Measurements from ENCODE around the gene TNFAIP1. TPM values are rescaled to one million over a fixed set of nuclear protein-coding genes. Genes with fewer than 3 reads are reported as not detected.

The TNFAIP1 gene
- total RNA-seq, 2 donors from 2014 or later: 15.2 to 15.8 TPM

- Histone ChIP-seq H3K4me1 (peaks cover 4% of the 10 kb centered on the region), H3K4me3 (no peak overlapping the region), H3K9me3 (no peaks in the 10 kb centered on the region), H3K36me3 (replicated peaks in 1 of 2; ENCODE audit: insufficient read depth in 1 of 2, low read depth in 2 of 2) (peaks cover 0 to 33% of the 10 kb centered on the region in 2 donors), H3K27me3 (no peaks in the 10 kb centered on the region), H3K27ac (no peak overlapping the region)
- 50 to 56% methylated on average over 2 of the region's 2 CpGs for WGBS, 2 donors
- DNase-seq (no peak), ATAC-seq (no peak)
- intact Hi-C loops (cut with DNase I): no loop called here
- TF ChIP-seq CTCF (IDR thresholded peaks at IDR 0.05): no peak
- no peak for TF ChIP-seq POLR2A (IDR thresholded peaks at IDR 0.05)
Observed at GRCh38 chr17:28391401-28391800, 55.8 kb downstream of the TNFAIP1 start.

GRCh38 chr17:28392491-28392890 lies 56.9 kb downstream of the TNFAIP1 start:
- TF ChIP-seq CTCF (IDR thresholded peaks at IDR 0.05): no peak
- DNase-seq: no peak
- peaks cover 0 to 35% of the 10 kb centered on the region in 2 donors for H3K36me3 ChIP-seq (replicated peaks in 1 of 2; ENCODE audit: insufficient read depth in 1 of 2, low read depth in 2 of 2)
- H3K9me3 ChIP-seq: no peaks in the 10 kb centered on the region
- intact Hi-C loops (cut with DNase I): no loop called here
- no peak for ATAC-seq
- no peak overlapping the region for H3K27ac ChIP-seq
- H3K27me3 ChIP-seq: no peaks in the 10 kb centered on the region
- H3K4me1 ChIP-seq: peaks cover 2% of the 10 kb centered on the region
- 84 to 89% methylated on average over 10 of the region's 10 CpGs for WGBS, 2 donors
- H3K4me3 ChIP-seq: no peak overlapping the region

GRCh38 chr17:28394337-28395116 lies 59.0 kb downstream of the TNFAIP1 start:
- peaks cover 0 to 26% of the 10 kb centered on the region in 2 donors for H3K36me3 ChIP-seq (replicated peaks in 1 of 2; ENCODE audit: insufficient read depth in 1 of 2, low read depth in 2 of 2)
- intact Hi-C loops (cut with DNase I): no loop called here
- no peak for TF ChIP-seq CTCF (IDR thresholded peaks at IDR 0.05)
- no peak for TF ChIP-seq POLR2A (IDR thresholded peaks at IDR 0.05)

GRCh38 chr17:28395426-28395825 lies 59.9 kb downstream of the TNFAIP1 start:
- no peak for TF ChIP-seq CTCF (IDR thresholded peaks at IDR 0.05)
- TF ChIP-seq POLR2A (IDR thresholded peaks at IDR 0.05): no peak
- H3K9me3 ChIP-seq: no peaks in the 10 kb centered on the region
- no peak overlapping the region for H3K4me3 ChIP-seq
- ATAC-seq: no peak
- H3K36me3 ChIP-seq (replicated peaks in 1 of 2; ENCODE audit: insufficient read depth in 1 of 2, low read depth in 2 of 2): peaks cover 0 to 22% of the 10 kb centered on the region in 2 donors
- H3K27me3 ChIP-seq: no peaks in the 10 kb centered on the region
- H3K27ac ChIP-seq: no peak overlapping the region
- WGBS, 2 donors: 50 to 51% methylated on average over 2 of the region's 2 CpGs
- no peaks in the 10 kb centered on the region for H3K4me1 ChIP-seq
- no peak for DNase-seq
- intact Hi-C loops (cut with DNase I): no loop called here

More at GRCh38 chr17:28394337-28395116, 59.0 kb downstream of the TNFAIP1 start:
- H3K27ac ChIP-seq: no peak overlapping the region
- H3K4me3 ChIP-seq: no peak overlapping the region
- WGBS, 2 donors: 72 to 80% methylated on average over 7 of the region's 7 CpGs
- no peaks in the 10 kb centered on the region for H3K4me1 ChIP-seq
- H3K9me3 ChIP-seq: no peaks in the 10 kb centered on the region
- DNase-seq (no peak), ATAC-seq (no peak)
- H3K27me3 ChIP-seq: no peaks in the 10 kb centered on the region

GRCh38 chr17:28395968-28396367 lies 60.4 kb downstream of the TNFAIP1 start:
- ATAC-seq (no peak), DNase-seq (no peak)
- TF ChIP-seq CTCF (IDR thresholded peaks at IDR 0.05) (no peak), POLR2A (IDR thresholded peaks at IDR 0.05) (no peak)
- H3K4me1 ChIP-seq: no peaks in the 10 kb centered on the region
- no peaks in the 10 kb centered on the region for H3K9me3 ChIP-seq
- 86 to 87% methylated on average over 4 to 6 of the region's 6 CpGs for WGBS, 2 donors
- no peak overlapping the region for H3K4me3 ChIP-seq
- intact Hi-C loops (cut with DNase I): no loop called here
- peaks cover 0 to 20% of the 10 kb centered on the region in 2 donors for H3K36me3 ChIP-seq (replicated peaks in 1 of 2; ENCODE audit: insufficient read depth in 1 of 2, low read depth in 2 of 2)
- no peak overlapping the region for H3K27ac ChIP-seq
- no peaks in the 10 kb centered on the region for H3K27me3 ChIP-seq
